H9 (cell line): ENCODE measurements around the gene KIF26A. TPM values are rescaled to one million over a fixed set of nuclear protein-coding genes. Genes with fewer than 3 reads are reported as not detected.

ENCODE experiments used
- DNase-seq: peaks from one replicate; pipeline ENCODE4 v3.0.0-alpha.2; 2017
- H2AFZ ChIP-seq: one replicate; pipeline ENCODE4 v1.6.1; 2013; ENCODE audit warnings: mild to moderate bottlenecking, low read length, control low read depth, moderate library complexity
- H2AK5ac ChIP-seq: 2 replicates; pipeline ENCODE4 v1.6.1; 2013; ENCODE audit warnings: low read length, control low read depth, mixed read lengths; ENCODE audit not compliant: insufficient read length
- H2BK120ac ChIP-seq: one replicate; pipeline ENCODE4 v1.6.1; 2013; ENCODE audit warnings: low read depth, mild to moderate bottlenecking, low read length, control low read depth, inconsistent platforms; ENCODE audit not compliant: poor library complexity, severe bottlenecking
- H2BK12ac ChIP-seq: 2 replicates; pipeline ENCODE4 v1.6.1; 2013; ENCODE audit warnings: low read length, control low read depth, mixed read lengths, low read depth; ENCODE audit not compliant: insufficient read length
- H2BK15ac ChIP-seq: 2 replicates; pipeline ENCODE4 v1.6.1; 2013; ENCODE audit warnings: low read depth, low read length, control low read depth
- H2BK20ac ChIP-seq: one replicate; pipeline ENCODE4 v1.6.1; 2013; ENCODE audit warnings: low read depth, mild to moderate bottlenecking, low read length, control low read depth, inconsistent platforms; ENCODE audit not compliant: poor library complexity, severe bottlenecking
- H2BK5ac ChIP-seq: 2 replicates; pipeline ENCODE4 v1.6.1; 2013; ENCODE audit warnings: low read length, control low read depth, mixed read lengths; ENCODE audit not compliant: insufficient read length
- H3K14ac ChIP-seq: 2 replicates; pipeline ENCODE4 v1.6.1; 2013; ENCODE audit warnings: low read length, control low read depth; ENCODE audit not compliant: insufficient read depth
- H3K18ac ChIP-seq: 2 replicates; pipeline ENCODE4 v1.6.1; 2013; ENCODE audit warnings: low read depth, mild to moderate bottlenecking, mixed read lengths, low read length, control low read depth; ENCODE audit not compliant: insufficient read length
- H3K23ac ChIP-seq: 2 replicates; pipeline ENCODE4 v1.6.1; 2013; ENCODE audit warnings: low read length, control low read depth, mixed read lengths, low read depth; ENCODE audit not compliant: insufficient read length
- H3K23me2 ChIP-seq: 2 replicates; pipeline ENCODE4 v1.6.1; 2013; ENCODE audit warnings: low read depth, mild to moderate bottlenecking, mixed read lengths, low read length, control low read depth; ENCODE audit not compliant: insufficient read length, poor library complexity, severe bottlenecking
- H3K27ac ChIP-seq: 2 replicates; pipeline ENCODE4 v1.5.1; 2013; ENCODE audit warnings: low read length, control low read depth, mixed read lengths, low read depth; ENCODE audit not compliant: insufficient read length
- H3K27me3 ChIP-seq: 2 replicates; pipeline ENCODE4 v1.6.1; 2013; ENCODE audit warnings: low read length, control low read depth, inconsistent platforms; ENCODE audit not compliant: insufficient read depth
- H3K4ac ChIP-seq: 2 replicates; pipeline ENCODE4 v1.6.1; 2013; ENCODE audit warnings: low read depth, mild to moderate bottlenecking, control low read depth, inconsistent platforms, low read length, moderate library complexity
- H3K4me1 ChIP-seq: 2 replicates; pipeline ENCODE4 v1.6.1; 2013; ENCODE audit warnings: low read length, control low read depth, inconsistent platforms; ENCODE audit not compliant: insufficient read depth
- H3K4me2 ChIP-seq: 2 replicates; pipeline ENCODE4 v1.6.1; 2013; ENCODE audit warnings: low read length, control low read depth, mixed read lengths; ENCODE audit not compliant: insufficient read length, insufficient read depth
- H3K56ac ChIP-seq: 2 replicates; pipeline ENCODE4 v1.6.1; 2013; ENCODE audit warnings: low read depth, mild to moderate bottlenecking, mixed read lengths, low read length, control low read depth; ENCODE audit not compliant: insufficient read length
- H3K79me1 ChIP-seq: 2 replicates; pipeline ENCODE4 v1.6.1; 2013; ENCODE audit warnings: low read depth, mild to moderate bottlenecking, moderate library complexity, low read length, control low read depth, inconsistent platforms; ENCODE audit not compliant: insufficient read depth, poor library complexity, severe bottlenecking
- H3K79me2 ChIP-seq: 2 replicates; pipeline ENCODE4 v1.6.1; 2013; ENCODE audit warnings: low read length, control low read depth, inconsistent platforms; ENCODE audit not compliant: insufficient read depth
- H3K9ac ChIP-seq: 2 replicates; pipeline ENCODE4 v1.6.1; 2013; ENCODE audit warnings: low read length, control low read depth, mixed read lengths; ENCODE audit not compliant: insufficient read length; ENCODE audit errors: extremely low read depth
- H3K9me3 ChIP-seq: one replicate; pipeline ENCODE4 v1.6.1; 2013; ENCODE audit warnings: low read depth, low read length, inconsistent platforms; ENCODE audit not compliant: control insufficient read depth
- H3T11ph ChIP-seq: one replicate; pipeline ENCODE4 v1.6.1; 2013; ENCODE audit warnings: mild to moderate bottlenecking, low read length, control low read depth, inconsistent platforms
- H4K20me1 ChIP-seq: one replicate; pipeline ENCODE4 v1.6.1; 2013; ENCODE audit not compliant: control insufficient read depth, insufficient read length, insufficient read depth
- H4K5ac ChIP-seq: 2 replicates; pipeline ENCODE4 v1.6.1; 2013; ENCODE audit warnings: low read depth, mild to moderate bottlenecking, mixed read lengths, low read length, control low read depth; ENCODE audit not compliant: insufficient read length
- H4K8ac ChIP-seq: replicated peaks from 2 replicates; pipeline ENCODE4 v1.6.1; 2013; ENCODE audit warnings: low read length, control low read depth, mixed read lengths, low read depth; ENCODE audit not compliant: insufficient read length
- H4K91ac ChIP-seq: 2 replicates; pipeline ENCODE4 v1.6.1; 2013; ENCODE audit warnings: low read depth, mild to moderate bottlenecking, moderate library complexity, mixed read lengths, low read length, control low read depth; ENCODE audit not compliant: insufficient read length
- H3K27ac Mint-ChIP-seq, 3 experiments: 2 replicates in 2 of 3; 3 replicates in 1 of 3; pipeline ENCODE4 v1.8.0; 2020 to 2021; ENCODE audit warnings: mixed read lengths in 3 of 3, mild to moderate bottlenecking in 1 of 3, moderate library complexity in 1 of 3
- H3K27me3 Mint-ChIP-seq: 2 replicates; pipeline ENCODE4 v1.8.0; 2021; ENCODE audit warnings: low read depth, mild to moderate bottlenecking, moderate library complexity, mixed read lengths
- H3K36me3 Mint-ChIP-seq, 3 experiments: 2 replicates in 2 of 3; 3 replicates in 1 of 3; pipeline ENCODE4 v1.8.0; 2020 to 2021; ENCODE audit warnings: low read depth in 3 of 3, mixed read lengths in 3 of 3; ENCODE audit not compliant: insufficient read depth in 1 of 3
- H3K4me1 Mint-ChIP-seq, 2 experiments: 2 replicates each; pipeline ENCODE4 v1.8.0; 2020; ENCODE audit warnings: mixed read lengths in 2 of 2
- H3K4me3 Mint-ChIP-seq, 2 experiments: 2 replicates in 1 of 2; 3 replicates in 1 of 2; pipeline ENCODE4 v1.8.0; 2020 to 2021; ENCODE audit warnings: mild to moderate bottlenecking in 2 of 2, mixed read lengths in 2 of 2, moderate library complexity in 1 of 2
- H3K9me3 Mint-ChIP-seq, 2 experiments: 2 replicates in 1 of 2; 3 replicates in 1 of 2; pipeline ENCODE4 v1.8.0; 2020; ENCODE audit warnings: mild to moderate bottlenecking in 2 of 2, mixed read lengths in 2 of 2, moderate library complexity in 1 of 2
- CTCF ChIP-seq: fragments of 200-600 bp; sonication (generic); conservative IDR thresholded peaks from 3 replicates; pipeline ENCODE4 v1.8.0; 2021; ENCODE audit warnings: antibody characterized with exemption, mild to moderate bottlenecking
- WGBS: extraction: QIAGEN DNeasy Blood & Tissue Kit; methylation state at CpG from one replicate; pipeline ENCODE4 v1.1.7; 2013; ENCODE audit warnings: missing lambda C conversion rate, low lambda C conversion rate, mixed read lengths; ENCODE audit not compliant: insufficient read length; ENCODE audit errors: extremely low coverage; 5-methylcytosine and 5-hydroxymethylcytosine counted together
- total RNA-seq: library from RNA; stranded (reverse); gene quantifications from 2 replicates; pipeline ENCODE4 v1.2.1, GENCODE V29; 2021

The KIF26A gene
- total RNA-seq, 1 experiment from 2014 or later: 44.2 TPM

GRCh38 chr14:104203071-104203425 lies 64.7 kb downstream of the KIF26A start:
- H3K4me1 ChIP-seq: no peaks in the 10 kb centered on the region

More at GRCh38 chr14:104203071-104203425, 64.7 kb downstream of the KIF26A start:
- H3K27ac Mint-ChIP-seq: no peak overlapping the region
- Histone ChIP-seq H3K79me1 (no peaks in the 10 kb centered on the region), H3K18ac (no peak overlapping the region), H2AFZ (no peak overlapping the region), H3K56ac (no peak overlapping the region), H2AK5ac (no peak overlapping the region), H4K8ac (no peak overlapping the region), H3K79me2 (no peaks in the 10 kb centered on the region), H2BK12ac (no peak overlapping the region), H3K9ac (no peak overlapping the region), H3T11ph (no peak overlapping the region), H3K23me2 (no peaks in the 10 kb centered on the region), H4K20me1 (no peaks in the 10 kb centered on the region), H2BK20ac (no peak overlapping the region), H2BK120ac (no peak overlapping the region), H3K23ac (no peak overlapping the region), H3K14ac (no peak overlapping the region), H3K4ac (no peak overlapping the region), H3K9me3 (no peaks in the 10 kb centered on the region), H3K27me3 (no peaks in the 10 kb centered on the region), H2BK5ac (no peak overlapping the region), H2BK15ac (no peak overlapping the region), H4K5ac (no peak overlapping the region), H3K4me2 (no peak overlapping the region), H3K27ac (no peak overlapping the region), H4K91ac (no peak overlapping the region)
- peaks cover 6% of the 10 kb centered on the region for H3K27me3 Mint-ChIP-seq
- no peak for TF ChIP-seq CTCF
- no peaks in the 10 kb centered on the region; a peak in 1 of 7 replicates for H3K36me3 Mint-ChIP-seq
- no peak overlapping the region for H3K4me3 Mint-ChIP-seq
- peaks cover 0 to 7% of the 10 kb centered on the region in 2 experiments; a peak in 3 of 4 replicates for H3K4me1 Mint-ChIP-seq
- WGBS: no CpG with 5 or more reads among the region's 8 CpGs
- DNase-seq: no peak
- no peaks in the 10 kb centered on the region; a peak in 1 of 5 replicates for H3K9me3 Mint-ChIP-seq
